ENCODE measurements around the gene SMG9.

DNA sequence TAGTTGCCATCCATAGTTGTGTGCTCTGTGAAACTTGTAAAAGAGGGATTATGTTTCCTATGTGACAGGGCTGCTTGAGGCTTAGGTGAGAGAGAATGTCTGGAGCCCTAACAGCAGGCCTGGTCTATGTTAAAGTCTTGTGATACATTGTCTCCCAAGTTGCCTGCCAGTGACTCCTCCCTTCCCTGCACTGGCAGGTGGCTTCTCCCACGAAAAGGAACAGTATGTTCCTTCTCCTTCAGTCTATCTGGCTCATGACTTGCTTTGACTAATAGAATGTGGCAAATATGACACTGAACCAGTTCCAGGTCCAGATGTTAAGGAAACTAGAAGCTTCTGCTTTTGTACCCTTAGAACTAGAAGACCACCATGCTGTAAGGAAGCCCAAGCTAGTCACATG is 31.9 kb upstream of the SMG9 start:
- no peak for TF ChIP-seq MXI1 (IDR thresholded peaks at IDR 0.05; ENCODE audit: borderline replicate concordance, low read depth, low read length)
- TF ChIP-seq, protein P1, sequence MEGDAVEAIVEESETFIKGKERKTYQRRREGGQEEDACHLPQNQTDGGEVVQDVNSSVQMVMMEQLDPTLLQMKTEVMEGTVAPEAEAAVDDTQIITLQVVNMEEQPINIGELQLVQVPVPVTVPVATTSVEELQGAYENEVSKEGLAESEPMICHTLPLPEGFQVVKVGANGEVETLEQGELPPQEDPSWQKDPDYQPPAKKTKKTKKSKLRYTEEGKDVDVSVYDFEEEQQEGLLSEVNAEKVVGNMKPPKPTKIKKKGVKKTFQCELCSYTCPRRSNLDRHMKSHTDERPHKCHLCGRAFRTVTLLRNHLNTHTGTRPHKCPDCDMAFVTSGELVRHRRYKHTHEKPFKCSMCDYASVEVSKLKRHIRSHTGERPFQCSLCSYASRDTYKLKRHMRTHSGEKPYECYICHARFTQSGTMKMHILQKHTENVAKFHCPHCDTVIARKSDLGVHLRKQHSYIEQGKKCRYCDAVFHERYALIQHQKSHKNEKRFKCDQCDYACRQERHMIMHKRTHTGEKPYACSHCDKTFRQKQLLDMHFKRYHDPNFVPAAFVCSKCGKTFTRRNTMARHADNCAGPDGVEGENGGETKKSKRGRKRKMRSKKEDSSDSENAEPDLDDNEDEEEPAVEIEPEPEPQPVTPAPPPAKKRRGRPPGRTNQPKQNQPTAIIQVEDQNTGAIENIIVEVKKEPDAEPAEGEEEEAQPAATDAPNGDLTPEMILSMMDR (conservative IDR thresholded peaks at IDR 0.05; ENCODE audit: low read depth, low read length) = no peak
